Activated naive CD8-positive, alpha-beta T cell treated with anti-CD3 and anti-CD28 coated beads for 36 hours (primary cell): ENCODE results near the gene HINFP. TPM values are rescaled to one million over a fixed set of nuclear protein-coding genes. Genes with fewer than 3 reads are reported as not detected.
"Not testable (repeated sequence)": the region's sequence is repeated elsewhere in the genome, so short reads cannot be mapped to it uniquely, and the experiment has no call there.

Source experiments
- DNase-seq: peaks from one replicate; pipeline ENCODE4 v3.0.0; 2021
- H3K27ac Mint-ChIP-seq: one replicate; pipeline ENCODE4 v1.8.0; 2022; ENCODE audit warnings: mild to moderate bottlenecking, moderate library complexity, mixed read lengths
- H3K27me3 Mint-ChIP-seq: one replicate; pipeline ENCODE4 v1.8.0; 2022; ENCODE audit warnings: mild to moderate bottlenecking, mixed read lengths
- H3K36me3 Mint-ChIP-seq: one replicate; pipeline ENCODE4 v1.8.0; 2021; ENCODE audit warnings: mild to moderate bottlenecking, mixed read lengths
- H3K4me1 Mint-ChIP-seq: one replicate; pipeline ENCODE4 v1.8.0; 2021; ENCODE audit warnings: mixed read lengths
- H3K4me3 Mint-ChIP-seq: one replicate; pipeline ENCODE4 v1.8.0; 2022; ENCODE audit warnings: mild to moderate bottlenecking, moderate library complexity, mixed read lengths
- H3K9me3 Mint-ChIP-seq: one replicate; pipeline ENCODE4 v1.8.0; 2022; ENCODE audit warnings: mixed read lengths
- total RNA-seq, 2 experiments: library from RNA; stranded (reverse); gene quantifications; one replicate each; pipeline ENCODE4 v1.2.3, GENCODE V29; 2021

Gene HINFP
- total RNA-seq, 2 experiments from 2014 or later = 20.3 to 21.5 TPM

DNA sequence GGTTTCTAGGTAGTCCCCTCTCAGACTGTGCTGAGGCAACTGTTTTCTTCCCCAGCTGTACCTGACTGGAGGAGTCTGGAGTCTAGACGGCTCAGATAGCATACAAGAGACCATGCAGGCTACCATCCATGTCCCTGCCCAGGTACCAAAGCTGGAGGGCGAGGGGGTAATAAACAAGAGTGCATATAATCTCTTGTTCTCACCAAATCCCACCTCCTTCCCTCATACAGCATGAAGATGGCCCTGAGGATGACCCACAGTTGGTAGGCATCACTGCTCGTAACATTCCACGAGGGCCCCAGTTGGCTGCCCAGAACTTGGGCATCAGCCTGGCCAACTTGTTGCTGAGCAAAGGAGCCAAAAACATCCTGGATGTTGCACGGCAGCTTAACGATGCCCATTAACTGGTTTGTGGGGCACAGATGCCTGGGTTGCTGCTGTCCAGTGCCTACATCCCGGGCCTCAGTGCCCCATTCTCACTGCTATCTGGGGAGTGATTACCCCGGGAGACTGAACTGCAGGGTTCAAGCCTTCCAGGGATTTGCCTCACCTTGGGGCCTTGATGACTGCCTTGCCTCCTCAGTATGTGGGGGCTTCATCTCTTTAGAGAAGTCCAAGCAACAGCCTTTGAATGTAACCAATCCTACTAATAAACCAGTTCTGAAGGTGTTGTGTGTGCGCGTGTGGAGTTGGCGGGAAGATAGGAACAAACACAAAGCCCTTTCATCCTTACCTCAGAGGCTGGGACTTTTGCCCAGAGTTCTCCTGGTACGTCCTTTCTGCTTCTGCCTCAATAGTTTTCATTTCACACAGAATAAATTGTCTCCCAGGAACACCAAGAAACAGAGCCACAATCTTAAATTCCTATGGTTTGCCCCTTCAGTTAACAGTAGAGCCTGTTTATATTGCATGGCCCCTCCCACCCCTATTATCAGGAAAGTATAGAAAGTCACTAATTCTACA lies 28.2 kb upstream of the HINFP start:
- H3K9me3 Mint-ChIP-seq = no peaks in the 10 kb centered on the region
- H3K4me1 Mint-ChIP-seq = peaks cover 35% of the 10 kb centered on the region
- DNase-seq = no peak
- peaks cover 50% of the 10 kb centered on the region for H3K36me3 Mint-ChIP-seq
- peak overlapping the region; percentile 90 for H3K4me3 Mint-ChIP-seq
- peaks cover 12% of the 10 kb centered on the region for H3K27me3 Mint-ChIP-seq
- H3K27ac Mint-ChIP-seq = peak overlapping the region; percentile 88

GRCh38 chr11:119093942-119094815 lies 27.2 kb upstream of the HINFP start:
- peak overlapping the region; percentile 94 for H3K27ac Mint-ChIP-seq
- H3K4me3 Mint-ChIP-seq = peak overlapping the region; percentile 90
- H3K9me3 Mint-ChIP-seq = no peaks in the 10 kb centered on the region
- H3K27me3 Mint-ChIP-seq = peaks cover 12% of the 10 kb centered on the region
- H3K4me1 Mint-ChIP-seq = peaks cover 40% of the 10 kb centered on the region
- H3K36me3 Mint-ChIP-seq = peaks cover 56% of the 10 kb centered on the region
- DNase-seq = peak; percentile 58

- peak; percentile 52 for DNase-seq
- peaks cover 56% of the 10 kb centered on the region for H3K36me3 Mint-ChIP-seq
- H3K27me3 Mint-ChIP-seq = peaks cover 12% of the 10 kb centered on the region
Measured at GRCh38 chr11:119094816-119095065, 26.6 kb upstream of the HINFP start.

GRCh38 chr11:119095066-119095880 lies 26.1 kb upstream of the HINFP start:
- H3K27ac Mint-ChIP-seq = peak overlapping the region; percentile 94
- peak overlapping the region; percentile 90 for H3K4me3 Mint-ChIP-seq
- peaks cover 12% of the 10 kb centered on the region for H3K27me3 Mint-ChIP-seq
- H3K4me1 Mint-ChIP-seq = peaks cover 44% of the 10 kb centered on the region
- peak; percentile 99 for DNase-seq
- H3K9me3 Mint-ChIP-seq = no peaks in the 10 kb centered on the region
- peaks cover 62% of the 10 kb centered on the region for H3K36me3 Mint-ChIP-seq

More at GRCh38 chr11:119094816-119095065, 26.6 kb upstream of the HINFP start:
- Mint-ChIP-seq H3K9me3 (no peaks in the 10 kb centered on the region), H3K4me3 (peak overlapping the region; percentile 90), H3K27ac (peak overlapping the region; percentile 94), H3K4me1 (peaks cover 39% of the 10 kb centered on the region)

GRCh38 chr11:119099711-119100110 lies 21.7 kb upstream of the HINFP start:
- Mint-ChIP-seq H3K27ac (no peak overlapping the region), H3K4me3 (peak overlapping the region; percentile 94)

DNA sequence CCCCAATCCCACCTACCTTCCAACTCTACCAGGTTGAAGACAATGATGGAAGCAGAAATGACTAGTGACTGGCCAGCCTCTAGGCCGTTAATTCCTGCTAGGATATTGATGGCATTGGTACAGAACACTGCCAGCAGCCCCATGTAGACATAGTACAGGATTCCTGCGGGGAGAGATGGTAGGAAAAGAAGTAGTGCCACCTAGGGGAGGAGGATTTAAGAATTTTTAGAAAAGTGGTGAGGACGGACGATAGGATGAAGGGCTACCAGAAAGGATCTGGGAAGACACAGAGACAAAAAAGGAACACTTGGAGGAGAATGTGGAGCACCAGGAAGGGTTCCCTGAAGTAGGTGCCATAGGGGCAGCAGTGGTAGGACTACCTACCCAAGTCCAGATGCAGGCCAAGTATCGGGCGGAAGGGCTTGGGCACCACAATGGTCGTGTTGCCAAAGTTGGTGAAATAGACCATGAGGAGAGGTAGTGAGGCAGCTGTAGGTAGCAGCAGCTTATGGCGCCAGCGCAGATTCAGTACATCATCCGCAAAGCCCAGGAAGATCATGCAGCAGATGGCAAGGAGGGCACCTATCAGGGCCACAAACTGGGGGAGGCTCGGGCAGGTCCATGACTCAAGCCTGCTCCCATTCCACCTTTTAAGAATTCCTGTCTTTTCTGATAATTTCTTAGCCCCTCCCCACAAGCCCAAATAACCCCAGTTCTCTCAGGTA lies 21.0 kb upstream of the HINFP start:
- DNase-seq = no peak
- Mint-ChIP-seq H3K27me3 (peaks cover 2% of the 10 kb centered on the region), H3K4me1 (peaks cover 36% of the 10 kb centered on the region), H3K4me3 (peak overlapping the region; percentile 94), H3K9me3 (no peaks in the 10 kb centered on the region), H3K27ac (peak overlapping the region; percentile 97), H3K36me3 (peaks cover 34% of the 10 kb centered on the region)

More at GRCh38 chr11:119099711-119100110, 21.7 kb upstream of the HINFP start:
- peaks cover 8% of the 10 kb centered on the region for H3K27me3 Mint-ChIP-seq
- peaks cover 38% of the 10 kb centered on the region for H3K4me1 Mint-ChIP-seq
- no peaks in the 10 kb centered on the region for H3K9me3 Mint-ChIP-seq
- peaks cover 41% of the 10 kb centered on the region for H3K36me3 Mint-ChIP-seq
- DNase-seq = no peak

- Mint-ChIP-seq H3K27me3 (no peaks in the 10 kb centered on the region), H3K27ac (peak overlapping the region; percentile 97), H3K4me1 (peaks cover 30% of the 10 kb centered on the region), H3K9me3 (no peaks in the 10 kb centered on the region), H3K4me3 (peak overlapping the region; percentile 94), H3K36me3 (peaks cover 29% of the 10 kb centered on the region)
- peak; percentile 45 for DNase-seq
Measured at GRCh38 chr11:119100994-119101758, 20.2 kb upstream of the HINFP start.

GRCh38 chr11:119101759-119102423 lies 19.5 kb upstream of the HINFP start, which contains the start of gene DPAGT1:
Gene DPAGT1, minus strand, starts transcription at chr11:119101853. Its CDS starts 198 bp downstream, at chr11:119101655.
- peaks cover 22% of the 10 kb centered on the region for H3K36me3 Mint-ChIP-seq

DNA sequence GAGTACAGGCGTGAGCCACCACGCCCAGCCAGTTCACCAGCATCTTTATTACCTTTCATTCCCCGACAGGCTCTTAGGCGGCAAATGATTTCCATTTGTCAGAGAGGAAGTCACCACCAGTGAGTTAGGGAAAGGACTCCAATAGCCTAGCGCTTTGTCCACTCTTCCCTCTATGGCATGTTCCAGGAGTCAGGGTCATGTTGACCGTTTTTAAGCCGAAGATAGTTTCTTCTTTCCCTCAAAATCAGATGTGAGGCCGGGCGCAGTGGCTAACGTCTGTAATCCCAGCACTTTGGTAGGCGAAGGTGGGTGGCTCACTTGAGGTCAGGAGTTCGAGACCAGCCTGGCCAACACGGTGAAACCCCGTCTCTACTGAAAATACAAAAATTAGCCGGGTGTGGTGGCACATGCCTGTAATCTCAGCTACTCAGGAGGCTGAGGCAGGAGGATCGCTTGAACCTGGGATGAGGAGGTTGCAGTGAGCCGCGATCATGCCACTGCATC lies 18.2 kb upstream of the HINFP start:
- Mint-ChIP-seq H3K27ac (peak overlapping the region; percentile 97), H3K4me3 (peak overlapping the region; percentile 94), H3K36me3 (peaks cover 15% of the 10 kb centered on the region), H3K4me1 (peaks cover 31% of the 10 kb centered on the region)
- H3K27me3 Mint-ChIP-seq, H3K9me3 Mint-ChIP-seq, DNase-seq: not testable (repeated sequence)

More at GRCh38 chr11:119101759-119102423, 19.5 kb upstream of the HINFP start, which contains the start of gene DPAGT1:
- peak; percentile 84 for DNase-seq
- Mint-ChIP-seq H3K27ac (peak within 1 kb of the TSS; percentile 97), H3K4me3 (peak within 1 kb of the TSS; percentile 94), H3K9me3 (no peaks in the 10 kb centered on the region), H3K4me1 (peaks cover 30% of the 10 kb centered on the region), H3K27me3 (no peaks in the 10 kb centered on the region)

DNA sequence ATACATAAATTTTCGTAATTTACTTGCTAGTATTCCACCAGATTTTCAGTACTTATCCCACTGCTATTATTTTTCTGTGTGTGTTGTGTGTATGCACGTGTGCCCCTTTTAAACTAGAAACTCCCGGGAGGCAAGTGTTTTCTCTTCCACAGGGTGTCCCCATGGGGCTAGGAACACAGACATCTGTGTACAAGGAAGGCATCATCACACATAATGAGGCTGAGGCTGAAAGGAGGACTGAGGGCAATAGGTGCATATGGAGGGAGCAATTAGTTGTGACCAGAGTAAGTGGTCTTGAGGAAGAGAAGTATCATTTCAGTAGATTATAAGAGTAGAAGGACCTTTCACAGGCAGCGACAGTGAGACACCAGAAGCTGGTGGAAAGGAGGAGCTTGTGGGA lies 17.6 kb upstream of the HINFP start:
- Mint-ChIP-seq H3K9me3 (no peaks in the 10 kb centered on the region), H3K27ac (peak overlapping the region; percentile 54), H3K27me3 (no peaks in the 10 kb centered on the region), H3K36me3 (peaks cover 17% of the 10 kb centered on the region), H3K4me1 (peaks cover 33% of the 10 kb centered on the region), H3K4me3 (peak overlapping the region; percentile 32)
- no peak for DNase-seq

- peak; percentile 92 for DNase-seq
- peaks cover 35% of the 10 kb centered on the region for H3K4me1 Mint-ChIP-seq
- H3K36me3 Mint-ChIP-seq = peaks cover 16% of the 10 kb centered on the region
- H3K27ac Mint-ChIP-seq = peak within 1 kb of the TSS; percentile 95
- H3K9me3 Mint-ChIP-seq = no peaks in the 10 kb centered on the region
- no peaks in the 10 kb centered on the region for H3K27me3 Mint-ChIP-seq
- peak within 1 kb of the TSS; percentile 94 for H3K4me3 Mint-ChIP-seq
Measured at GRCh38 chr11:119106564-119107537, 14.5 kb upstream of the HINFP start, which contains the start of gene C2CD2L. Gene C2CD2L, plus strand, starts transcription at chr11:119107344. Its CDS starts 398 bp downstream, at chr11:119107742.
